Glutamatergic neuron (in vitro differentiated cells): ENCODE results near the gene GPR132. TPM values are rescaled to one million over a fixed set of nuclear protein-coding genes. Genes with fewer than 3 reads are reported as not detected.

ENCODE experiments used
- DNase-seq: peaks from one replicate; pipeline ENCODE4 v3.0.0; 2022
- H3K27ac Mint-ChIP-seq: one replicate; pipeline ENCODE4 v1.8.0; 2020; ENCODE audit warnings: mild to moderate bottlenecking, mixed read lengths, inconsistent platforms; ENCODE audit not compliant: unreplicated experiment
- H3K27me3 Mint-ChIP-seq: one replicate; pipeline ENCODE4 v1.8.0; 2020; ENCODE audit warnings: mild to moderate bottlenecking, moderate library complexity, mixed read lengths, inconsistent platforms; ENCODE audit not compliant: unreplicated experiment
- H3K36me3 Mint-ChIP-seq: one replicate; pipeline ENCODE4 v1.8.0; 2020; ENCODE audit warnings: mild to moderate bottlenecking, mixed read lengths, inconsistent platforms; ENCODE audit not compliant: unreplicated experiment
- H3K4me1 Mint-ChIP-seq: one replicate; pipeline ENCODE4 v1.8.0; 2020; ENCODE audit warnings: mild to moderate bottlenecking, low read depth, mixed read lengths, inconsistent platforms; ENCODE audit not compliant: unreplicated experiment
- H3K4me3 Mint-ChIP-seq: one replicate; pipeline ENCODE4 v1.8.0; 2020; ENCODE audit warnings: mild to moderate bottlenecking, mixed read lengths, inconsistent platforms; ENCODE audit not compliant: unreplicated experiment
- H3K9me3 Mint-ChIP-seq: one replicate; pipeline ENCODE4 v1.8.0; 2020; ENCODE audit warnings: mild to moderate bottlenecking, moderate library complexity, mixed read lengths, inconsistent platforms; ENCODE audit not compliant: unreplicated experiment
- total RNA-seq: library from RNA; stranded (reverse); fragmentation: NEBNext Ultra II Directional; extraction: Animal tissue kit (Norgen Biotek cat#: 25700); gene quantifications from one replicate; pipeline ENCODE4 v1.2.1, GENCODE V29; 2021; ENCODE audit not compliant: unreplicated experiment
- TF ChIP-seq, protein P1 (sequence below): fragments of 200-600 bp; sonication (generic); IDR thresholded peaks from one replicate; pipeline ENCODE4 v1.5.0; 2021; ENCODE audit not compliant: partially characterized antibody, unreplicated experiment

GPR132 gene
- total RNA-seq, 1 donor from 2014 or later, result not detected

DNA sequence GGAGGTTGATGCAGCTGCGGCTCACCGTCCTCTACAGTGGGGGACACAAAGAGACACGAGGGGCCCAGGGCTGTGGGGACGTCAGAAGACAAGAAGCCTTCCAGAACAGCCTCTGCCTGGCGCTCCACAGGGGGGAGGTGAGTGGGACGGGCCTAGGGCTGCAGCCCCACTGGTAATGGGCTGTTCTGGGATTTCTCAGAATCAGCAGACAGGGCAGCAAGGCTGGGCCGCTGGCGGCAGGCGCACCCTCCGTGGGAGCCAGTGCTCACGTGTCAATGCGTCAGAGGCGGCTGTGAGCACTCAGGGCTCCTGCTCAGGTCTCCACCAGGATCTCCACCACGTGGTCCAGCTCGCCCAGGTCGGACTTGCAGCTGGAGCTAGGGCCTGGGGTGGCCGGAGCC lies 54.3 kb downstream of the GPR132 start:
- TF ChIP-seq, protein P1, sequence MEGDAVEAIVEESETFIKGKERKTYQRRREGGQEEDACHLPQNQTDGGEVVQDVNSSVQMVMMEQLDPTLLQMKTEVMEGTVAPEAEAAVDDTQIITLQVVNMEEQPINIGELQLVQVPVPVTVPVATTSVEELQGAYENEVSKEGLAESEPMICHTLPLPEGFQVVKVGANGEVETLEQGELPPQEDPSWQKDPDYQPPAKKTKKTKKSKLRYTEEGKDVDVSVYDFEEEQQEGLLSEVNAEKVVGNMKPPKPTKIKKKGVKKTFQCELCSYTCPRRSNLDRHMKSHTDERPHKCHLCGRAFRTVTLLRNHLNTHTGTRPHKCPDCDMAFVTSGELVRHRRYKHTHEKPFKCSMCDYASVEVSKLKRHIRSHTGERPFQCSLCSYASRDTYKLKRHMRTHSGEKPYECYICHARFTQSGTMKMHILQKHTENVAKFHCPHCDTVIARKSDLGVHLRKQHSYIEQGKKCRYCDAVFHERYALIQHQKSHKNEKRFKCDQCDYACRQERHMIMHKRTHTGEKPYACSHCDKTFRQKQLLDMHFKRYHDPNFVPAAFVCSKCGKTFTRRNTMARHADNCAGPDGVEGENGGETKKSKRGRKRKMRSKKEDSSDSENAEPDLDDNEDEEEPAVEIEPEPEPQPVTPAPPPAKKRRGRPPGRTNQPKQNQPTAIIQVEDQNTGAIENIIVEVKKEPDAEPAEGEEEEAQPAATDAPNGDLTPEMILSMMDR, result no peak
- Mint-ChIP-seq H3K27ac (no peak overlapping the region), H3K9me3 (peaks cover 10% of the 10 kb centered on the region), H3K27me3 (peaks cover 9% of the 10 kb centered on the region), H3K4me3 (no peak overlapping the region), H3K36me3 (no peaks in the 10 kb centered on the region), H3K4me1 (peaks cover 55% of the 10 kb centered on the region)
- DNase-seq, result no peak

DNA sequence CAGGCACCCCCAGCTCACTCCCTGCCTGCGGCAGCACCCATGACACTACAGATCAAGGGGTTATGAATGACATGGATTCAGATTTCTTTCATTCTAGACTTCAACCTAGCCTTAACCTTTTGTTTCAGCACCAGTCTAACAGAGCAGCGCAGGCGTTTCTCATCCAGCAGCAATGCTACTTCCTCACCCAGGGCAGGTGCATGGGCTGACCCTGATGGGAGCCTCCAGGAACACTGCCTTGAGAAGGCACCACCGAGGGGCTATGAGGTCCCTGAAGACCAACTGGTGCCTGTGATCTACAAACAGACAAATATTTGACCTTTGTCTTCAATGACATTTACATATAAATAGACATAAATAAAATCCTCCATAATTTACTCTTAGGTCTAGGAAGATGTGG lies 55.1 kb downstream of the GPR132 start:
- DNase-seq, result no peak
- Mint-ChIP-seq H3K36me3 (no peaks in the 10 kb centered on the region), H3K27ac (no peak overlapping the region), H3K27me3 (peaks cover 7% of the 10 kb centered on the region), H3K4me3 (no peak overlapping the region), H3K4me1 (peaks cover 49% of the 10 kb centered on the region), H3K9me3 (peaks cover 10% of the 10 kb centered on the region)
- TF ChIP-seq, protein P1, result no peak

DNA sequence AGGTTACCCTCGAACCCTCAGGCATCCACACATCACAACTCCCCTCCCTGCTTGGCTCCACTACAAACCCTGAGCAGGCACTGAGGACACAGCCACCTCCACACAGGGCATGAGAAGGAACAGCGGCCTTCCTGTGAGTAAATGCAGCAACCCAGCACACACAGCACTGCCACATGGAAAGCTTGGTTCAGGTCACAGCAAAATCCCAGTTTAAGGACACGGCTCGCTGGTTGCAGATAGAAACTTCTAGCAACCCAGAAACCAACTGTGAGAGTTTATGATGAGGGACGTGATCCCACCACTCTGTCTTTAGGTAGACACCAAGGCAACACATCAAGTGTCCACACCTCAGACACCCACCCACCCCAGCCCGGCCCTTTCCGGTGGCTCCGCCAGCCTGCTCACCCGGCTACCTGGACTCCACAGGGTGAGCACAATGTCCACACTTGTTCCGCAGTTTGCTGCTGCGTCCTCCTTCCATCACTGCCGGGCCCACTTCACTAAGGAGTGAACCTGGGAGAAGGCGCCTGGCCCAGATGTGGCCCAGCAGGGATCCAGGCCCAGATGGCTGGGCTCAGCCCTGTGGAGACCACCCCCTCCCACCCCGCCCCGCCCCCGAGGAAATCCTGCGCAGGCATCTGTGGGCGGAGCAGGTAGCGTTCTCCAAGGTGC lies 57.5 kb downstream of the GPR132 start:
- H3K4me3 Mint-ChIP-seq, result no peak overlapping the region
- peaks cover 25% of the 10 kb centered on the region for H3K4me1 Mint-ChIP-seq
- H3K27me3 Mint-ChIP-seq, result peaks cover 2% of the 10 kb centered on the region
- no peaks in the 10 kb centered on the region for H3K9me3 Mint-ChIP-seq
- TF ChIP-seq, protein P1, result no peak
- H3K27ac Mint-ChIP-seq, result peak overlapping the region; percentile 15
- DNase-seq, result no peak
- H3K36me3 Mint-ChIP-seq, result no peaks in the 10 kb centered on the region

DNA sequence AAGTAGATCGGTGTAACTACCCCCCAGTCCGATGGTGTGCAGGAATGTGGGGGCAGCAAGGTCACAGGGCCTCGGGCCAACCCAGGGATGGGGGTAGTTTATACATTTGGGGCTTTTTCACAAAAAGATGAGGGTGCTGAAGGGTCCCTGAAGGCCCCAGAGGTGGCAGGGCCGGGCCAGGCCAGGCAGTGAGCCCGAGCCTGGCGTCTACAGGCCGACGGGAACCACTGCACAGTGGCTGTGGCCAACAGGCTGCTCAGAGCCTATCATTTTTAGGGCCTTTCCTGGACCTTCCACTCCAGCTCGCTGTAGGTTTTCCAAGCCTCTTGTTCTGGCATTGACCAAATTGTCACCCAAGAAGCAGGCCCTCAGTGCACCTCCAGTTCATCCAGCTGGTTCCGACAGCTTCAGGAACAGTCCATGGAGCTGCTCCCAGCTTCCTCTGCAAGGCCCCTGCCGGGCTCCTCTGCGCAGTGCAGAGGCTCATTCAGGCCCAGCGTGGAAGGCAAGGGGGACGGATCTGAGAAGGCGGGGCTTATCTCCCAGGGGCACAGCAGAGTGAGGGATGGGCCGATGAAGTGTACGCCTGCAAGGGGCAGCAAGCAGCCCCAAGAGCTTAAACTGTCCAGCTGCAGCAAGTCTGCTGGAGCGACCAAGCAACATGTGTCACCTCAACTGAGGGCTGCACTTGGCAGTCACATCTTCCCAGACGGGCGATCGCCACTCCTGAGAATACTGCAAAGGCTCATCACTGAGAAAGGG lies 58.2 kb downstream of the GPR132 start:
- Mint-ChIP-seq H3K4me1 (peaks cover 19% of the 10 kb centered on the region), H3K27me3 (peaks cover 2% of the 10 kb centered on the region), H3K9me3 (no peaks in the 10 kb centered on the region), H3K36me3 (no peaks in the 10 kb centered on the region), H3K4me3 (no peak overlapping the region), H3K27ac (peak overlapping the region; percentile 15)
- no peak for DNase-seq
- TF ChIP-seq, protein P1, result no peak
